Measurements from ENCODE around the gene MRPS33. TPM values are rescaled to one million over a fixed set of nuclear protein-coding genes. Genes with fewer than 3 reads are reported as not detected.
"Not testable (repeated sequence)": the region's sequence is repeated elsewhere in the genome, so short reads cannot be mapped to it uniquely, and the experiment has no call there.

Gene MRPS33
- total and polyA plus RNA-seq, 2 experiments from 2014 or later: 23.1 to 140 TPM

- no peaks in the 10 kb centered on the region; the same call in 2 of the 3 replicates for H3K9me3 Mint-ChIP-seq
- no peak overlapping the region for H3K27ac Mint-ChIP-seq
- Histone ChIP-seq H3K4me2 (no peak overlapping the region), H3K9me2 (ENCODE audit: insufficient read depth) (no peaks in the 10 kb centered on the region), H3K27me3 (ENCODE audit: insufficient read depth) (no peaks in the 10 kb centered on the region), H3K36me3 (ENCODE audit: insufficient read depth) (no peaks in the 10 kb centered on the region), H3K4me1 (ENCODE audit: insufficient read depth) (no peaks in the 10 kb centered on the region), H4K20me1 (replicated peaks; ENCODE audit: insufficient read depth) (no peaks in the 10 kb centered on the region), H3K79me2 (replicated peaks; ENCODE audit: insufficient read depth) (no peaks in the 10 kb centered on the region), H2AFZ (no peak overlapping the region), H3F3A (replicated peaks; ENCODE audit: low read depth) (no peaks in the 10 kb centered on the region), H3K27ac (ENCODE audit: low read depth) (no peak overlapping the region), H3K4me3 (no peak overlapping the region)
- no peak for TF ChIP-seq NANOG (IDR thresholded peaks at IDR 0.05; ENCODE audit: borderline replicate concordance)
- no peak for TF ChIP-seq STAT1 (IDR thresholded peaks at IDR 0.05; ENCODE audit: unreplicated experiment)
- TF ChIP-seq POLR2AphosphoS5 (IDR thresholded peaks at IDR 0.05; ENCODE audit: low read depth): no peak
- TF ChIP-seq ZNF331 (CRISPR knock-in tag; IDR thresholded peaks at IDR 0.05; ENCODE audit: low read depth): no peak
- TF ChIP-seq EZH2phosphoT487 (IDR thresholded peaks at IDR 0.05; ENCODE audit: unreplicated experiment): no peak
- no peak for TF ChIP-seq ZNF114 (CRISPR knock-in tag; IDR thresholded peaks at IDR 0.05)
- TF ChIP-seq ETS1 (IDR thresholded peaks at IDR 0.05): no peak
- TF ChIP-seq JUNB (IDR thresholded peaks at IDR 0.05; ENCODE audit: unreplicated experiment): no peak
- no peak for TF ChIP-seq EZH2 (IDR thresholded peaks at IDR 0.05; ENCODE audit: low read depth, unreplicated experiment)
- TF ChIP-seq CREB1 (CRISPR knock-in tag; IDR thresholded peaks at IDR 0.05; ENCODE audit: low read depth): no peak
- no peak overlapping the region for H3K4me3 Mint-ChIP-seq
- H3K27me3 Mint-ChIP-seq (ENCODE audit: insufficient read depth, low read depth, poor library complexity): peaks cover 7% of the 10 kb centered on the region
- H3K4me1 Mint-ChIP-seq: peaks cover 4% of the 10 kb centered on the region; the same call in 2 of the 3 replicates
- DNase-seq (ENCODE audit: low spot score): no peak
- no peak for ATAC-seq
- no peaks in the 10 kb centered on the region for H3K36me3 Mint-ChIP-seq (ENCODE audit: low read depth)
Measured at GRCh38 chr7:141042222-141043193, 27.8 kb upstream of the MRPS33 start.

DNA sequence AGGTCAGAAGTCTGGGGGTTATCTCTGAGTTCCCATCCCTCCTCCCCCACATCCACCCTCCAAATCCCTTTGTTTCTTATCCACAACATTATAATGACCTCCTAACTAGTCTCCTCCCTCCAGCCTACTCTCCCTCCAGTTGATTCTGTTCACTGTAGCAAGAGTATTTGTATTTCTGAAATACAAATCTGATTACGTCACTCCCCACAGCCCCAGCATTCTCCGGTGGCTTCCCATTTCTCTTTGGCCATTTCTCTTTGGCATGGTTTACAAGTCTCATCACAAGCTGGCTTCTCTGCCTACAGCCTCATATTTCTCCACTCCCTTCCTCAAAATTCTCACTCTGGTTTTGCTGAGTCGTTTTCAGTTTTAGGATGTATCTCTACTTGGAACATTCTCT lies 24.6 kb upstream of the MRPS33 start:
- H2AFZ ChIP-seq: peak overlapping the region; percentile 66

DNA sequence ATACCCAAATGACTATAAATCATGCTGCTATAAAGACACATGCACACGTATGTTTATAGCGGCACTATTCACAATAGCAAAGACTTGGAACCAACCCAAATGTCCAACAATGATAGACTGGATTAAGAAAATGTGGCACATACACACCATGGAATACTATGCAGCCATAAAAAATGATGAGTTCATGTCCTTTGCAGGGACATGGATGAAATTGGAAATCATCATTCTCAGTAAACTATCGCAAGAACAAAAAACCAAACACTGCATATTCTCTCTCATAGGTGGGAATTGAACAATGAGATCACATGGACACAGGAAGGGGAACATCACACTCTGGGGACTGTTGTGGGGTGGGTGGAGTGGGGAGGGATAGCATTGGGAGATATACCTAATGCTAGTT lies 23.3 kb upstream of the MRPS33 start:
- not testable (repeated sequence) for H3F3A ChIP-seq (replicated peaks; ENCODE audit: low read depth); H3K27me3 ChIP-seq (ENCODE audit: insufficient read depth); DNase-seq (ENCODE audit: low spot score); H3K79me2 ChIP-seq (replicated peaks; ENCODE audit: insufficient read depth); H3K27ac ChIP-seq (ENCODE audit: low read depth); H3K4me2 ChIP-seq; ATAC-seq; H3K36me3 ChIP-seq (ENCODE audit: insufficient read depth); H3K27me3 Mint-ChIP-seq (ENCODE audit: insufficient read depth, low read depth, poor library complexity); H3K27ac Mint-ChIP-seq; H2AFZ ChIP-seq; H3K36me3 Mint-ChIP-seq (ENCODE audit: low read depth); H4K20me1 ChIP-seq (replicated peaks; ENCODE audit: insufficient read depth); H3K4me1 ChIP-seq (ENCODE audit: insufficient read depth); H3K4me3 Mint-ChIP-seq; H3K4me1 Mint-ChIP-seq; H3K9me2 ChIP-seq (ENCODE audit: insufficient read depth); H3K4me3 ChIP-seq
- H3K9me3 Mint-ChIP-seq: peaks cover 13% of the 10 kb centered on the region; the same call in 2 of the 3 replicates

More for the DNA sequence above, 24.6 kb upstream of the MRPS33 start:
- no peak overlapping the region for H3K4me2 ChIP-seq
- Mint-ChIP-seq H3K27me3 (ENCODE audit: insufficient read depth, low read depth, poor library complexity) (peaks cover 7% of the 10 kb centered on the region), H3K27ac (no peak overlapping the region), H3K36me3 (ENCODE audit: low read depth) (peaks cover 3% of the 10 kb centered on the region; the same call in 2 of the 3 replicates), H3K4me3 (no peak overlapping the region), H3K9me3 (peaks cover 8% of the 10 kb centered on the region; the same call in 2 of the 3 replicates), H3K4me1 (peaks cover 4% of the 10 kb centered on the region; the same call in 2 of the 3 replicates)
- DNase-seq (ENCODE audit: low spot score): no peak
- no peaks in the 10 kb centered on the region for H3K9me2 ChIP-seq (ENCODE audit: insufficient read depth)
- no peaks in the 10 kb centered on the region for H3F3A ChIP-seq (replicated peaks; ENCODE audit: low read depth)
- no peak overlapping the region for H3K27ac ChIP-seq (ENCODE audit: low read depth)
- H3K27me3 ChIP-seq (ENCODE audit: insufficient read depth): no peaks in the 10 kb centered on the region
- no peak overlapping the region for H3K4me3 ChIP-seq
- no peak for ATAC-seq
- no peaks in the 10 kb centered on the region for H3K36me3 ChIP-seq (ENCODE audit: insufficient read depth)
- no peaks in the 10 kb centered on the region for H4K20me1 ChIP-seq (replicated peaks; ENCODE audit: insufficient read depth)
- H3K79me2 ChIP-seq (replicated peaks; ENCODE audit: insufficient read depth): no peaks in the 10 kb centered on the region
- no peaks in the 10 kb centered on the region for H3K4me1 ChIP-seq (ENCODE audit: insufficient read depth)
- TF ChIP-seq CREB1 (CRISPR knock-in tag; IDR thresholded peaks at IDR 0.05; ENCODE audit: low read depth) (no peak), EZH2phosphoT487 (IDR thresholded peaks at IDR 0.05; ENCODE audit: unreplicated experiment) (no peak)

DNA sequence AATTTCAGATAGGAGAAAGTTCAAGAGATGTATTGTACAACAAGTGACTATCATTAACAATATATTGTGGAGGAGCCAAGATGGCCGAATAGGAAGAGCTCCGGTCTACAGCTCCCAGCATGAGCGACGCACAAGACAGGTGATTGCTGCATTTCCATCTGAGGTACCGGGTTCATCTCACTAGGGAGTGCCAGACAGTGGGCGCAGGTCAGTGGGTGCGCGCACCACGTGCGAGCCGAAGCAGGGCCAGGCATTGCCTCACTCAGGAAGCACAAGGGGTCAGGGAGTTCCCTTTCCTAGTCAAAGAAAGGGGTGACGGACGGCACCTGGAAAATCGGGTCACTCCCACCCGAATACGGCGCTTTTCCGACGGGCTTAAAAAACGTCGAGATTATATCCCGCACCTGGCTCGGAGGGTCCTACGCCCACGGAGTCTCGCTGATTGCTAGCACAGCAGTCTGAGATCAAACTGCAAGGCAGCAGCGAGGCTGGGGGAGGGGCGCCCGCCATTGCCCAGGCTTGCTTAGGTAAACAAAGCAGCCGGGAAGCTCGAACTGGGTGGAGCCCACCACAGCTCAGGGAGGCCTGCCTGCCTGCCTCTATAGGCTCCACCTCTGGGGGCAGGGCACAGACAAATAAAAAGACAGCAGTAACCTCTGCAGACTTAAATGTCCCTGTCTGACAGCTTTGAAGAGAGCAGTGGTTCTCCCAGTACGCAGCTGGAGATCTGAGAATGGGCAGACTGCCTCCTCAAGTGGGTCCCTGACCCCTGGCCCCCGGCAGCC lies 18.0 kb upstream of the MRPS33 start:
- not testable (repeated sequence) for ATAC-seq; H3K4me1 Mint-ChIP-seq; H3F3A ChIP-seq (replicated peaks; ENCODE audit: low read depth); H3K27me3 Mint-ChIP-seq (ENCODE audit: insufficient read depth, low read depth, poor library complexity); H3K4me3 Mint-ChIP-seq; H4K20me1 ChIP-seq (replicated peaks; ENCODE audit: insufficient read depth); H3K4me1 ChIP-seq (ENCODE audit: insufficient read depth); H3K79me2 ChIP-seq (replicated peaks; ENCODE audit: insufficient read depth); H3K27me3 ChIP-seq (ENCODE audit: insufficient read depth); H3K9me2 ChIP-seq (ENCODE audit: insufficient read depth); H3K36me3 ChIP-seq (ENCODE audit: insufficient read depth); DNase-seq (ENCODE audit: low spot score)
- H3K4me3 ChIP-seq: peak overlapping the region; percentile 30; the same call in 1 of the 2 replicates
- Mint-ChIP-seq H3K27ac (peak overlapping the region; percentile 96), H3K36me3 (ENCODE audit: low read depth) (peaks cover 24% of the 10 kb centered on the region), H3K9me3 (peaks cover 45% of the 10 kb centered on the region; the same call in 2 of the 3 replicates)
- peak overlapping the region; percentile 84 for H2AFZ ChIP-seq
- H3K27ac ChIP-seq (ENCODE audit: low read depth): peak overlapping the region; percentile 58; the same call in 1 of the 2 replicates
- 0 out of 2 replicates have a peak overlapping the region, but pooled peaks have one; percentile 43 for H3K4me2 ChIP-seq

Measured in GM23338 (cell line).